HG03175 (cell line): ENCODE data around the gene B9D2.

Experiments used
- ATAC-seq: cut with Tn5 transposase; IDR thresholded peaks from one replicate; pipeline ENCODE4 v1.9.1; 2021; ENCODE audit warnings: mild to moderate bottlenecking, moderate library complexity; ENCODE audit not compliant: unreplicated experiment

Gene B9D2

DNA sequence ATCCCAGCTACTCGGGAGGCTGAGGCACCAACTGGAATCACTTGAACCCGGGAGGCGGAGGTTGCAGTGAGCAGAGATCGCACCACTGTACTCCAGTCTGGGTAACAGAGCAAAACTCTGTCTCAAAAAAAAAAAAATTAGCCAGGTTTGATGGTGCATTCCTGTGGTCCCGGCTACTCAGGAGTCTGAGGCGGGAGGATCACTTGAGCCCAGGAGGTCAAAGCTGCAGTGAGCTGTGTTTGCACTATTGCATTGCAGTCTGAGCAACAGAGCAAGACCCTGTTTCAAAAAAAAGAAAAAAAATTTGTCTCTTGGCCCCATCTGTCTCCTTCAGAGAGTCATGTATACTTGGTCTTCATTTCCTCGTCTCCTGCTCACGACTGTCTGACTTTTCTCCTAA lies 52.3 kb downstream of the B9D2 start:
- no peak for ATAC-seq

GRCh38 chr19:41311072-41311471 lies 52.9 kb downstream of the B9D2 start:
- no peak for ATAC-seq

- ATAC-seq, result peak; percentile 71
Observed at GRCh38 chr19:41310033-41310831, 53.7 kb downstream of the B9D2 start, which contains the start of gene CCDC97. Gene CCDC97, plus strand, starts transcription at chr19:41310172. Its CDS starts 139 bp downstream, at chr19:41310311.

GRCh38 chr19:41309180-41310032 lies 54.5 kb downstream of the B9D2 start:
- ATAC-seq, result no peak

- ATAC-seq, result no peak
Observed at GRCh38 chr19:41308450-41309179, 55.3 kb downstream of the B9D2 start.

DNA sequence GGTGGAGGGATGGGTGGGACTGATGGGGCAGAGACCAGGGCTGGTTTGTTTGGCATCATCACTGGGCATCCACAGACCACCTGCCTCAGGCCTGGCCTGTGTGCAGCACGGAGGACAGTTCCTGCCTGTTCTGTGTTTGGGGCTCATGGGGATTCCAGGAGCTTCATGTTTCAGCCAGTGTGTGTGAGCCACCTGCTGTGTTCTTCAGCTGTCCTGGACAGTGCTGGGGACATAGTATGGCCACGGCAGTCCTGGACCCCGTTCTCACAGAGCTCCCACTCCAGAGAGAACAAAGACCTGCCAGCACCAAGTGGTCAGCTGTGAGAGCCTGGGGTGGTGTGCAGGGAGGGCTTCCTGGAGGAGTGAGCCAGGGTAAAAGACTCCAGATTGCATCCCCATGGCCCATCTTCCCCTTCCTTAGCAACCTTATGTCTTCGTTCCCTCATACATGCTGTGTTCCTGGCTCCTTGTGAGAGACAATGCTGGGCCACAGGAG lies 55.9 kb downstream of the B9D2 start:
- ATAC-seq, result no peak

GRCh38 chr19:41307090-41307875 lies 56.7 kb downstream of the B9D2 start:
- no peak for ATAC-seq

DNA sequence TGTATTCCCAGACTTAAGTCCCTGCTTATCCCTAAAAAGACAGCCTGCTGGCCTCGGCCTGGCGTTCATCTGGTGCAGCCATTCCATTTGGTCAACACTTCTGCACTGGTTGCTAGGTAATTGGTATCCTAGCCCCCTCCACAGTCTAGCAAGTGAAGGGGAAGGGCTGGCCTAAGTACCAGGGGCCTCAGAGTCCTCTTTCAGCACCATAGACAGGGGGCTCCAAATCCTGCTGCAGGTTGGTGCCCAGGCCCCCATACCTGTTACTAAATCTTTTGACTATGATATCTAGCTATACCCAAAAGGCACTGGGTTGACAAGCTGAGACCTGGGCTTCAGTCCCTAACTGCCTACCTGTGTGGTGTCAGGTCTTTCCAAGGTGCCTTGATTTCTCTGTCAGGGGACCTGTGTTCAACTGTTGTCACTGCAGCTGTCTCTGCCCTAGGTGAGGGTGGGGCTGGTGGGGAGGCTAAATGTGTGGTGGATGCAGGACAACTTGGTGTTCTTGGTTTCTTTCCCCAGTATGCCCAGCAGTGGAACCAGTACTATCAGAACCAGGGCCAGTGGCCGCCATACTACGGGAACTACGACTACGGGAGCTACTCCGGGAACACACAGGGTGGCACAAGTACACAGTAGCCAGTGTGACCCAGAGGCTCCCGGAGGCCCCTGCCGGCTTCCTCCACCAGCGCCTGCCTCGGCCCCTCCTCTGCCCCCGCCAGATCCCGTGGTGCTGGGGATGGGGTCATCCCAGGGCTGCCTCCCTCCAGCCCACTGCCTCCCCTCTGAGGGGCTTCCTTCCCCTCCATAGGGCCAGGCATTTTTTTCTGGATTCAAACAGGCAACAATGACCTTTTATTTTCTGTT lies 57.8 kb downstream of the B9D2 start:
- no peak for ATAC-seq

GRCh38 chr19:41304706-41305483 lies 59.1 kb downstream of the B9D2 start:
- no peak for ATAC-seq
